Measurements from ENCODE around the gene HOXD4.

HOXD4 gene

GRCh38 chr2:176151442-176152287 is at the start of gene HOXD4:
Gene HOXD4 (plus strand): TSS chr2:176151550. CDS start chr2:176151634, 84 bp downstream.
- no peak for DNase-seq

GRCh38 chr2:176101842-176102241 is 49.5 kb upstream of the HOXD4 start:
- DNase-seq = no peak

- no peak for DNase-seq
These were observed 49.0 kb upstream of the HOXD4 start for GRCh38 chr2:176102309-176102866.

- no peak for DNase-seq
These were observed 48.2 kb upstream of the HOXD4 start for GRCh38 chr2:176103194-176103593.

- no peak for DNase-seq
These were observed 47.5 kb upstream of the HOXD4 start for GRCh38 chr2:176103742-176104315.

- no peak for DNase-seq
These were observed 46.9 kb upstream of the HOXD4 start for GRCh38 chr2:176104316-176105077.

- DNase-seq = no peak
These were observed 46.1 kb upstream of the HOXD4 start for GRCh38 chr2:176105078-176105729.

- no peak for DNase-seq
These were observed 45.4 kb upstream of the HOXD4 start for GRCh38 chr2:176105730-176106580.

- DNase-seq = no peak
These were observed 44.5 kb upstream of the HOXD4 start, which contains the start of gene HOXD11 for GRCh38 chr2:176106581-176107539. Gene HOXD11 (plus strand): TSS chr2:176107280. CDS start chr2:176107356, 76 bp downstream.

GRCh38 chr2:176107731-176108181 is 43.6 kb upstream of the HOXD4 start:
- no peak for DNase-seq

- DNase-seq = no peak
These were observed 42.0 kb upstream of the HOXD4 start for GRCh38 chr2:176109192-176109901.

GRCh38 chr2:176109946-176110345 is 41.4 kb upstream of the HOXD4 start:
- no peak for DNase-seq

- no peak for DNase-seq
These were observed 40.7 kb upstream of the HOXD4 start for GRCh38 chr2:176110415-176111308.

- DNase-seq = peak; percentile 51
These were observed 40.1 kb upstream of the HOXD4 start for GRCh38 chr2:176111309-176111663.

GRCh38 chr2:176111846-176112374 is 39.4 kb upstream of the HOXD4 start:
- DNase-seq = no peak

GRCh38 chr2:176112375-176113302 is 38.7 kb upstream of the HOXD4 start:
- DNase-seq = no peak

Measured in hematopoietic multipotent progenitor cell treated with erythropoietin and hydrocortisone succinate and interleukin-3 and kit ligand, for 8 days (in vitro differentiated cells).